HUES6 (cell line): ENCODE data around the gene CDH7.

Experiments used
- H3K27ac ChIP-seq: 2 replicates; pipeline ENCODE4 v1.7.0; 2013; ENCODE audit warnings: low read depth, mild to moderate bottlenecking, low read length, inconsistent platforms
- H3K27me3 ChIP-seq: 2 replicates; pipeline ENCODE4 v1.6.1; 2013; ENCODE audit warnings: low read length; ENCODE audit not compliant: control insufficient read depth, insufficient read depth
- H3K36me3 ChIP-seq: 2 replicates; pipeline ENCODE4 v1.6.1; 2013; ENCODE audit warnings: low read length; ENCODE audit not compliant: control insufficient read depth, insufficient read depth
- H3K4me1 ChIP-seq: 2 replicates; pipeline ENCODE4 v1.6.1; 2013; ENCODE audit warnings: low read length; ENCODE audit not compliant: control insufficient read depth, insufficient read depth
- H3K4me3 ChIP-seq: 2 replicates; pipeline ENCODE4 v1.5.1; 2013; ENCODE audit warnings: low read depth, low read length
- H3K9ac ChIP-seq: one replicate; pipeline ENCODE4 v1.6.1; 2013; ENCODE audit warnings: mild to moderate bottlenecking, low read length
- H3K9me3 ChIP-seq: 2 replicates; pipeline ENCODE4 v1.6.1; 2013; ENCODE audit warnings: low read depth, low read length; ENCODE audit not compliant: control insufficient read depth, insufficient read depth

CDH7 gene

GRCh38 chr18:65751155-65752085, 608 bp downstream of the CDH7 start:
- Histone ChIP-seq H3K27ac (no peak overlapping the region), H3K9ac (peak overlapping the region; percentile 27), H3K27me3 (peaks cover 53% of the 10 kb centered on the region), H3K9me3 (no peaks in the 10 kb centered on the region), H3K4me3 (peak overlapping the region; percentile 82), H3K36me3 (no peaks in the 10 kb centered on the region), H3K4me1 (0 out of 2 replicates have a peak, but pooled peaks cover 5% of the 10 kb centered on the region)

DNA sequence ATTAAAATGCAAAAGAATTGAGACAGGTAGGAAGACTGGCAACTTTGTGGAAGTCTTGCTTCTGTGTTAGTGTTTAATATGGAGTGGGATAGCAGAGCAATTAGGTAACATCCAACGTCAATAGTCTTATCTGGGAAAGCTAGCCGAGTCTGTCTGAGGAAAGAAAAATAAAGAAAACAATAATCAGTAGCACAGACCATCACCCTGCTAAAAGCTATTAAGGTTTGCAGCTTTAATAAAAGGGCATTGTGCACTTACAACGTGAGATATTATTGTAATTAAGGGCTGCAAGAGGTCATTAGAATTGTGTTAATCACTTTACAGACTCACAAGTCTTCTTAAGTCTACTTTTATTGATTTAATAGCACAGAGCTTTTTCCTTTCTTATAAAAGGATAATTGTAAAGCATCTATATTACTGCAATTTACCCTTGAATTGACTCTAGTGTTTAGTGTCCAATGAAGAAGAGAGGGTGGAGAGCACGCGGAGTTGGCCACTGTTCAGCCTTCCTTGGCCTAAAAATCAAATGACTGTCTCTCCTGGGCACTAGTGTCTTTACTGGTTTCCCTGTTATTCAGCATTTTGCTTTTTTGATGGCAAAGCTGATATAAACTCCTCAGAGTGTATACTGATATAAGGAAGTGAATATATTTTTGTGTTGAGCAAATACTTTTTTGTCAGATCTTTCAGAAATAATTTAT, 2.0 kb downstream of the CDH7 start:
- Histone ChIP-seq H3K36me3 (no peaks in the 10 kb centered on the region), H3K4me3 (no peak overlapping the region), H3K9me3 (no peaks in the 10 kb centered on the region), H3K27ac (no peak overlapping the region), H3K4me1 (0 out of 2 replicates have a peak, but pooled peaks cover 5% of the 10 kb centered on the region), H3K9ac (no peak overlapping the region), H3K27me3 (peaks cover 53% of the 10 kb centered on the region)

GRCh38 chr18:65753520-65753919, 2.7 kb downstream of the CDH7 start:
- peaks cover 50% of the 10 kb centered on the region for H3K27me3 ChIP-seq
- H3K4me1 ChIP-seq = 0 out of 2 replicates have a peak, but pooled peaks cover 5% of the 10 kb centered on the region
- no peaks in the 10 kb centered on the region for H3K36me3 ChIP-seq
- no peak overlapping the region for H3K27ac ChIP-seq
- H3K9me3 ChIP-seq = no peaks in the 10 kb centered on the region
- H3K9ac ChIP-seq = no peak overlapping the region
- no peak overlapping the region for H3K4me3 ChIP-seq

DNA sequence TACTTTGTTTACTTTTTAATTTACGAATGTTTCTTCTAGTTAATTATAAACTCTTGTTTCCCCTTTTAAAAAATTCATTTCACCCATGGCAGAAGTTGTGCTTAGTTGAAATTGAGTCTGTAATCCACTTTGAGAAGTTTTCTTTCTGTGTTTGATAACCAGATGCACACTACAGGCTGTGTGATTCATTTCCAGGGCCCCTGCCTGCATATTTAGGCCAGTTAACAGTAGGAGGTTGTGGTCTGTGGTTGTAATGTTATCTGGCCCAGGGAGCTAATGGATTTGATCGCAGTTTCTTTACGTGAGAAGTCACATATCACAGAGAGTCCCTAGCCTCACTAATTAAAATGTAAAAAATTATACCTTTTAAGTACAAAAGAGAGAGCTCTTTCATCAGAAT, 3.3 kb downstream of the CDH7 start:
- no peak overlapping the region for H3K9ac ChIP-seq
- peaks cover 44% of the 10 kb centered on the region for H3K27me3 ChIP-seq
- no peak overlapping the region for H3K4me3 ChIP-seq
- 0 out of 2 replicates have a peak, but pooled peaks cover 5% of the 10 kb centered on the region for H3K4me1 ChIP-seq
- H3K27ac ChIP-seq = no peak overlapping the region
- no peaks in the 10 kb centered on the region for H3K36me3 ChIP-seq
- H3K9me3 ChIP-seq = no peaks in the 10 kb centered on the region

GRCh38 chr18:65755616-65756015, 4.8 kb downstream of the CDH7 start:
- no peaks in the 10 kb centered on the region for H3K9me3 ChIP-seq
- H3K9ac ChIP-seq = no peak overlapping the region
- no peaks in the 10 kb centered on the region for H3K36me3 ChIP-seq
- H3K4me1 ChIP-seq = 0 out of 2 replicates have a peak, but pooled peaks cover 5% of the 10 kb centered on the region
- H3K27ac ChIP-seq = no peak overlapping the region
- peaks cover 29% of the 10 kb centered on the region for H3K27me3 ChIP-seq
- no peak overlapping the region for H3K4me3 ChIP-seq

DNA sequence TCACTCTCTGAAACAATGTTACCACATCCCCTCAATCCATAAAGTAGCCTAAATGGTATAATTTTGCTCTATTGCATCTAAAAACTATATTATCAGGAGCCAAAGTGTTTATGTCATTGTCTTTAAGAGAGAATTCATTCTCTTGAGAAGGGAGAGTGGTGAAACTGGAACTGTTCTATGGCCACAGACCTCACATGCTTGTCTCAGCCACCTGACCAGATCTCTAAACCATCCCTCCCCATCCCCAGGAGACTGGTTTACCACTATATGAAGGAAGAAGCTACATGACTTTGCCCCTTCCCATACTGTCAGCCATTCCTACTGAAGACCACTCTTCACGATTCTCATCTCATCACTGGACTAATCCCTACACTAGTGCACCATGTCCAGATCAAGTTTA, 9.6 kb downstream of the CDH7 start:
- no peaks in the 10 kb centered on the region for H3K4me1 ChIP-seq
- H3K27me3 ChIP-seq = no peaks in the 10 kb centered on the region
- H3K27ac ChIP-seq = no peak overlapping the region
- H3K4me3 ChIP-seq = no peak overlapping the region
- no peaks in the 10 kb centered on the region for H3K36me3 ChIP-seq
- no peaks in the 10 kb centered on the region for H3K9me3 ChIP-seq
- H3K9ac ChIP-seq = no peak overlapping the region

DNA sequence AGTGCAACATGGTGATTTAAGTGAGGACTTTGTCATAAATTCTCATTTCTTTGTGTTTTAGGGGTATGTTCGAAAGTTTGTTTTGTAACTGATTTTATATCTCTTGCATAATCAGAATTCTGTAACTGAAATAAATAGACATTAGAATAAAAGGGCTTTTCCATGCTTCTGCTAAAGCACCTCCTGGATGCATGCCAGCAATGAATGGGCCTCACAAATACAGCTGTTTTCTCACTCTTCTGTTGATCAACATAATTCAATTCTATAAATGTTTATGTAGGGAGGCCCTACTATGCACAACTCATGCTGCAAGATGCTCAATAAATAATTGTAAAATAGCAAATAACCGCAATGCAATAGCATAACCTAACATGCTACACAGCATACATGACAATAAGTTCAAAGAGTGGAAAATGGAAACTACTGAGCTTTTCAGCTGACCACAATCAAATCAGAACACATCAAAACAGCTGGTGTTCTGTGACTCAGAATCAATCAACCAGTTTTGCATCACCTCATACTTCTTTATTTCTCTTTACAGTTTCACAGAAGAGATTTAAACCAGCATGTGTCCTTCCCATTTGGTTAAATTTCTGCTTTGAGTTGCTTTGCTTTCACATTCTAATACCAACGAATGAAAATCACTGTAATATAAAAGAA, 11.0 kb downstream of the CDH7 start:
- H3K27ac ChIP-seq = no peak overlapping the region
- H3K36me3 ChIP-seq = no peaks in the 10 kb centered on the region
- H3K9me3 ChIP-seq = no peaks in the 10 kb centered on the region
- no peaks in the 10 kb centered on the region for H3K27me3 ChIP-seq
- H3K4me3 ChIP-seq = no peak overlapping the region
- no peaks in the 10 kb centered on the region for H3K4me1 ChIP-seq
- no peak overlapping the region for H3K9ac ChIP-seq

GRCh38 chr18:65762556-65762955, 11.7 kb downstream of the CDH7 start:
- Histone ChIP-seq H3K9me3 (no peaks in the 10 kb centered on the region), H3K9ac (no peak overlapping the region), H3K36me3 (no peaks in the 10 kb centered on the region), H3K4me1 (no peaks in the 10 kb centered on the region), H3K27ac (no peak overlapping the region), H3K27me3 (no peaks in the 10 kb centered on the region), H3K4me3 (no peak overlapping the region)

DNA sequence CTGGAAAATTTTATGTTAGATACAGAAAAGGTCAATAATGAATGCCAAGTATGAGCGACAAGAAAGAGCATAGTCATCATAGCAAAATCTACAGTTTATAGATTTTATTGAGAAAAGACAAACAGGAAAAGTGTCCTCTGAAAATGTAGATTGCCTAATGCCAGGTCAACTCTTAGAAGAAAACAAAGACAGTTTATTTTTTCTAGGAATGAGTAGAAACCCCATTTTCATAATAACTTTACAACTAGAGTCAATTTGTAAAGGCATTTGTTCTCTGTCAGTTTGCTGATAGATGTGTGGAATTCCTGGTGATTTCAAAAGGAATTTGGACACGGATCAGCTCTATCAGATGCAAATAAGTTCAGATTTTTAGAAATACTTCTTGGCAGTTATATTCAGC, 16.6 kb downstream of the CDH7 start:
- no peaks in the 10 kb centered on the region for H3K27me3 ChIP-seq
- H3K9ac ChIP-seq = no peak overlapping the region
- no peaks in the 10 kb centered on the region for H3K36me3 ChIP-seq
- H3K9me3 ChIP-seq = no peaks in the 10 kb centered on the region
- no peak overlapping the region for H3K27ac ChIP-seq
- no peak overlapping the region for H3K4me3 ChIP-seq
- H3K4me1 ChIP-seq = no peaks in the 10 kb centered on the region

DNA sequence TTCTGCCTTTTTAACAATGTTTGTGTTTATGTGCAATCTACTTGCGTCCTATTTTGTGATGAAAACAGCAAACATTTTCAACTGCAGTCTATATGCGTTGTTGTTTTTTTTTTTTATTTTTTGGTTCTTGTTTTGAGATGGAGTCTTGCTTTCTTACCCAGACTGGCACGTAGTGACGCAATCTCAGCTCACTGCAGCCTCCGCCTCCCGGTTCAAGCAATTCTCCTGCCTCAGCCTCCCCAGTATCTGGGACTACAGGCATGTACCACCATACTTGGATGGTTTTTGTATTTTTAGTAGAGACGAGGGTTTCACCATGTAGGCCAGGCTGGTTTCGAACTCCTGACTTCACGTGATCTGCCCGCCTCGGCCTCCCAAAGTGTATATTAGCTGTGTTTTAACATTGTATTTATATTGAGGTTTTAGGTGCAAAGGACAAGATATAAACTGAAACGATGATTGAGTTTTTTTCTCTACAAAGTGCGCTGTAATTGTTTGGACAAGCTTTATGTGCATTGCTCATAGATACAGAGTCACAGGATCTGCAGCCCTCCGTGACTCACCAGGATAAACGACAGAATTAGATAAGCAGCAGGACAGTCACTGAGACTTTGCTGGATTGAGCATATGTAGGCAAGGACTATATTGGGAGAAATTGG, 17.4 kb downstream of the CDH7 start:
- Histone ChIP-seq H3K9me3 (no peaks in the 10 kb centered on the region), H3K4me1 (no peaks in the 10 kb centered on the region), H3K27me3 (no peaks in the 10 kb centered on the region), H3K4me3 (no peak overlapping the region), H3K36me3 (no peaks in the 10 kb centered on the region), H3K9ac (no peak overlapping the region), H3K27ac (no peak overlapping the region)
